HG03565 (cell line): ENCODE results near the gene M6PR.
"Not testable (repeated sequence)": the region's sequence is repeated elsewhere in the genome, so short reads cannot be mapped to it uniquely, and the experiment has no call there.

Experiments used
- ATAC-seq: cut with Tn5 transposase; IDR thresholded peaks from one replicate; pipeline ENCODE4 v1.9.1; 2021; ENCODE audit warnings: mild to moderate bottlenecking, moderate library complexity; ENCODE audit not compliant: unreplicated experiment

The M6PR gene

DNA sequence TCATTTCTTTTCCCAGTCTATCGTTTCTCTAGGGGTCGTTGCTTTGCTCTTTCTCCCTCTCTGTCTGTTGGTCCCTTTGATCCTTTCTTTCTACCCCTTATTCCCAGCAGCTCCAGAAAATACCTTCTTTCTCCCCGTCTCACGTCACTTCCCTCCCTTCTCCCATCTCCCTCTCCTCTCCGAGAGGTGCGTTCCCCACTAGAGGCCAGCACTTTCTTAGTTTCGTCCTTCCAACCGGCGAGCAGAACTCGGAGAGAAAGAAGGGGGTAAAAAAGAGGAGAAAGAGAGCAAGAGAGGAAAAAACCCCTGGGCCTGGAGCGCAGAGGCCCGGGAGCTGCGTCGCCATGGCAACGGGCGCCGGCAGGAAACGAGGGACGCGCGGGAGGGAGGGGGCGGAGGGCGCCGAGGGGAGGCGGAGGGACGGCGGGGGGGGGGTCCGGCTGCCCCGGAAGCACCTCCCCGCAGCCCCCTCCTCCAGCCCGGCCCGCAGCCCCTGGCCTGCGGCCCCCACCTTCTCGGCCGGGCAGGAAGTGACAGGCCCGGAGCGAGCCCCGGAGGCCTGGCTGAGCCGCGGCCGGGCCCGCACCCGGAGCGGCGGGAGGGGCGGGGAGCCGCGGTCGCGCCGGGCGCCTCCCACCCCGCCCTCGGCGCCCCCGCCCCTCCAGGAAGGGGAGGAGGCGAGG is 35.3 kb downstream of the M6PR start, which contains the start of gene PHC1:
PHC1 (plus strand) TSS at position 477 of the 683 bp plus-strand sequence. CDS start 3,169 bp downstream, outside the sequence.
- peak; percentile 46 for ATAC-seq

DNA sequence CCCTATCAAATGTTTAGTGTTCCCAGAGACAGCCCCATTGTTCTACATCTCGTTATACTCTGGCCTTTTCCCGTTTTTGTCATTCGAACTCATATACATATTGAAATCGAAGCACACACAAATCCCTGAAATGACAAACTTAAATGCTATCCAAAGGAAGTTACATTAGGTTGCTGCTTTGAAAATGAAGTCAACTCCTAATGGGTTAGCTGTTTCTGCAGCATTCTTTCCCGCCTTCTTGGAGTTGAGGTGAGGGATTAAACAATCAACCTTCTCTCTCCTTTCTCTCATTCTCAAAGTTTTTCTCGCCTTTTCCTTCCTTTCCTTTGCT is 35.8 kb downstream of the M6PR start:
- no peak for ATAC-seq

- no peak for ATAC-seq
These were observed 36.5 kb downstream of the M6PR start for GRCh38 chr12:8912914-8913313.

DNA sequence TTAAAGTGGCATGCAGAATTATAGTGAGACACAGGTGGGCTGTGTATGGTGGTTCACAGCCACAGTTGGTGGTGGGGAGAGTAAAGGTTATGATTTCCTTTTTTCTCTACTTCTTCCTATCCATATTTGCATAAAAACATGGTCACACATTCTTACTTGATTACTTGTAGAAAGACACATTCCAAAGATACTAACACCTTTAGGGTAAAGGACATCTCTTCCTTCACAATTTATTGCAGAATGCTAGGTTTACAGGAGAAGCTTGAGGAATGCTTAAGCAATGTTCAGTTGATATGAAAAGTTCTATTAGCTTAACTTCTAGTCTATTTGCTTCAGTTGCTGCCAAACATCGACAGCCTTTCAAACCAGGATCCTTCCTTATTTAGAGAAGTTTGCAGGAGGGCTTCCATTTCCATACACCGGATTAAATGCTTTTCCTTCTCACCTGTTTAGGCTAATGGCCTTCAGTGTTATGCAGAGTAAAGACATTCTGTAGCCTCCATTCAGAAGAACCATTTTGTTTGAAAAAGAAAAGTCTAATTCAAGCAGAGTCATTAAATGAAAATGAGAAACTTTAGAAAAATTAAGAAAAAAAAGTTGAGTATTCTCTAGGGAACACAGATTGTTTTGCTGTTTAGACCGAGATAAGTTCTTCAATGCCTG is 37.7 kb downstream of the M6PR start:
- ATAC-seq, result no peak

GRCh38 chr12:8909752-8910151 is 39.7 kb downstream of the M6PR start:
- no peak for ATAC-seq

- no peak for ATAC-seq
These were observed 41.9 kb downstream of the M6PR start for GRCh38 chr12:8907513-8907912.

- no peak for ATAC-seq
These were observed 42.9 kb downstream of the M6PR start for GRCh38 chr12:8906266-8907180.

- no peak for ATAC-seq
These were observed 43.9 kb downstream of the M6PR start for GRCh38 chr12:8905546-8905945.

- ATAC-seq, result no peak
These were observed 44.8 kb downstream of the M6PR start for GRCh38 chr12:8904665-8905064.

GRCh38 chr12:8903646-8904045 is 45.8 kb downstream of the M6PR start:
- ATAC-seq, result no peak

GRCh38 chr12:8902703-8903102 is 46.7 kb downstream of the M6PR start:
- not testable (repeated sequence) for ATAC-seq

GRCh38 chr12:8899830-8900229 is 49.6 kb downstream of the M6PR start:
- no peak for ATAC-seq

DNA sequence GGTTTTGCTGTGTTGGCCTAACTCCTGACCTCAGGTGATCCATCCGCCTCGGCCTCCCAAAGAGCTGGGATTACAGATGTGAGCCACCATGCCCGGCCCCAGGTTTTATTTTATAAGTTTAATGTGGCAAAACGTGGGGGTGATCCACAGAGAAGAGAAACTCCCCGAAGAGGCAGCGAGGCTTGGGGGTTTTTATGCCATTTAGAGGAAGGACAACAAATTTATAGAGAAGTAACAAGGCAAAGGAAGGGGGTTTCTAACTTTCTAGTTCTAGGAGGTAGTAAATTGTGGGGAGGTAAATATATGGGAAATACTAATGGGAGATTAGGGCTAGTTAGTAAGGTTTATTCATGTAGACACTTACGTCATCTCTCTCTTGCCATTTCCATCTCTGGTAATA is 52.4 kb downstream of the M6PR start:
- no peak for ATAC-seq

DNA sequence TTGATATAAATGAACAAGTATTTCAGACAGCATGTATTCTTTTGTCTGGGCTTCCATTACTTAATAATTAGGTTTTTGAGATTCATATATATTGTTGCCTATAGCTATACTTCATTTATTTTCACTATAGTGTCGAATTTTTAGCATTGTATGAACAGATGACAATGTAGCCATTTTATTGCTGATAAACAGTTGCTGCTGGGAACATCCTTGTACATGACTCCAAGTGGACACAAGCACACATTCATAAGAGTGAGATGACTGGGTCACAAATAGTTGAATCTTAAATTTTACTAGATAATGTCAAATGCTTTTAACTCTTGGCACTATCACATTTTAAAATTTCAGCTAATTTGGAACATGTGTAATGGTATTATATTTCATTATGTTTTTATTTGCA is 54.5 kb downstream of the M6PR start:
- ATAC-seq, result no peak

DNA sequence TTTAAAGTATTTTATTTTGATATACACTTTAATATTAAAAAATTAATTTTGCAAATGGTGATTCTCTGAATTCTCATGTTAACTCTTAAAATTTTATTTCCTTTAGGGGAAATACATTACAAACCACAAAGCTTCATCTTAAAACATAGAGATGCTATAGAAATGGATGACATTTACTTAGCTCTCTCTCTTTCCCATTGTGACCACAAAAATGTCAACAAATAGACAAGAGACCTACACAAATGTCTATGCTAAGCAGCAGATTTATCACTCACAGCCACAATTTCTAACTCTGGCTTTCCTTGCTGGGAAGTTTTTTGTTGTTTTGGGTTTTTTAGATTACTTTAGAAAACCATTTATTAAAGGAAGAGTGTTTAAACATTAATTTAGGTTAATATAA is 55.1 kb downstream of the M6PR start:
- no peak for ATAC-seq

DNA sequence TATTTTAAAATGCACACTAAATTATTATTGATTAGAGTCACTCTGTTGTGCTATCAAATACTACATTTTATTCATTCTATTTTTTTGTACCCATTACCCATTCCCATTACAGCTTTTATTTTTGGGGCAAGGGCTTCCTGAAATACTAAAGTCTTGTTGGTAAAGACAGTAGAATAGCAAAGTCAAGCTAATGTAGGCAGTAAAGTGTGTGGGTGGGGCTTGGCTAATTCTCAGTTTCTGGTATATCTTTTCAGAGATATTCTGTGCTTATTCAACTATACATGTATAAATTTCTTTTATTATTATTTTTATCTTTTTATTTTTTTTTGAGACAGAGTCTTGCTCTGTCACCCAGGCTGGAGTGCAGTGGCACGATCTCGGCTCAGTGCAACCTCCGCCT is 57.5 kb downstream of the M6PR start:
- no peak for ATAC-seq
